HG03108 (cell line): ENCODE measurements around the gene ZER1.
A peak's percentile ranks its signal among the peaks of the same experiment; 100 is the strongest.
"Not testable (repeated sequence)": the region's sequence is repeated elsewhere in the genome, so short reads cannot be mapped to it uniquely, and the experiment has no call there.

ENCODE experiments used
- ATAC-seq: cut with Tn5 transposase; IDR thresholded peaks from one replicate; pipeline ENCODE4 v1.9.1; 2021; ENCODE audit warnings: moderate library complexity; ENCODE audit not compliant: unreplicated experiment

The ZER1 gene

GRCh38 chr9:128788445-128788844, 16.7 kb upstream of the ZER1 start:
- no peak for ATAC-seq

- no peak for ATAC-seq
Observed at GRCh38 chr9:128787659-128788058, 15.9 kb upstream of the ZER1 start.

- ATAC-seq: peak; percentile 87
Observed at GRCh38 chr9:128786681-128787601, 15.2 kb upstream of the ZER1 start, which contains the start of gene TBC1D13. Gene TBC1D13, plus strand, starts transcription at chr9:128787253. Its CDS starts 101 bp downstream, at chr9:128787354.

GRCh38 chr9:128785427-128785826, 13.7 kb upstream of the ZER1 start:
- no peak for ATAC-seq

- ATAC-seq: no peak
Observed at GRCh38 chr9:128782669-128783068, 10.9 kb upstream of the ZER1 start.

- ATAC-seq: no peak
Observed at GRCh38 chr9:128781187-128782070, 9.7 kb upstream of the ZER1 start.

- not testable (repeated sequence) for ATAC-seq
Observed at GRCh38 chr9:128780093-128780492, 8.4 kb upstream of the ZER1 start.

- ATAC-seq: no peak
Observed at GRCh38 chr9:128774804-128775203, 3.1 kb upstream of the ZER1 start.

- ATAC-seq: no peak
Observed at GRCh38 chr9:128773049-128773448, 1.3 kb upstream of the ZER1 start.

- peak; percentile 28 for ATAC-seq
Observed at GRCh38 chr9:128771094-128771721, 519 bp downstream of the ZER1 start.

- no peak for ATAC-seq
Observed at GRCh38 chr9:128770286-128771030, 1.3 kb downstream of the ZER1 start.

GRCh38 chr9:128768606-128769005, 3.1 kb downstream of the ZER1 start:
- no peak for ATAC-seq

GRCh38 chr9:128765499-128765898, 6.2 kb downstream of the ZER1 start:
- ATAC-seq: no peak

- ATAC-seq: no peak
Observed at GRCh38 chr9:128764361-128764760, 7.4 kb downstream of the ZER1 start.

- no peak for ATAC-seq
Observed at GRCh38 chr9:128762671-128763449, 8.9 kb downstream of the ZER1 start.

GRCh38 chr9:128757602-128758001, 14.1 kb downstream of the ZER1 start:
- no peak for ATAC-seq

- ATAC-seq: no peak
Observed at GRCh38 chr9:128753627-128754026, 18.1 kb downstream of the ZER1 start.

- ATAC-seq: no peak
Observed at GRCh38 chr9:128750926-128751595, 20.7 kb downstream of the ZER1 start.

GRCh38 chr9:128747241-128747640, 24.5 kb downstream of the ZER1 start:
- no peak for ATAC-seq
